Endothelial cell of umbilical vein (primary cell): ENCODE measurements around the gene TRIM40. TPM values are rescaled to one million over a fixed set of nuclear protein-coding genes. Genes with fewer than 3 reads are reported as not detected.

Experiments used
- BruUV-seq: library from RNA; stranded (reverse); fragments of 400-500 nt; replicated peaks from 2 replicates; lab custom pipeline; 2021; lab: Mats Ljungman, UMichigan
- CTCF ChIA-PET: fragments of 300-600, 350-600 bp; sonication (Branson Sonifier 250); formaldehyde crosslinking; loops from one replicate; lab custom pipeline; 2021; ENCODE audit warnings: antibody characterized with exemption, inconsistent platforms; lab: Charles Lee
- POLR2A ChIA-PET: fragments of 300-600, 350-600 bp; sonication (Branson Sonifier 250); formaldehyde crosslinking; loops from one replicate; lab custom pipeline; 2021; ENCODE audit warnings: antibody characterized with exemption, inconsistent platforms; lab: Charles Lee
- DNase-seq: peaks from one replicate; pipeline ENCODE4 v3.0.0-alpha.2; 2011; ENCODE audit warnings: low read depth, low spot score
- FAIRE-seq: peaks from 2 replicates; lab custom pipeline; 2011; peaks lifted over from hg19 to GRCh38; lab: Jason Lieb, UNC
- H2AFZ ChIP-seq: 2 replicates; pipeline ENCODE4 v1.6.0; 2012; ENCODE audit warnings: low read depth, low read length, control low read depth, inconsistent platforms
- H3K27ac ChIP-seq: 2 replicates; pipeline ENCODE4 v1.5.1; 2011; ENCODE audit warnings: low read depth, mild to moderate bottlenecking, control low read depth, low read length, moderate library complexity; ENCODE audit not compliant: insufficient read depth
- H3K27me3 ChIP-seq, 2 experiments: 2 replicates each; pipeline versions ENCODE4 v1.6.0 to v1.6.1; 2011; ENCODE audit warnings: low read length in 2 of 2, mixed read lengths in 1 of 2; ENCODE audit not compliant: control insufficient read depth in 2 of 2, insufficient read depth in 2 of 2
- H3K36me3 ChIP-seq, 2 experiments: 2 replicates in 1 of 2; 3 replicates in 1 of 2; pipeline ENCODE4 v1.5.1; 2011; ENCODE audit warnings: low read length in 2 of 2, mild to moderate bottlenecking in 1 of 2, moderate library complexity in 1 of 2; ENCODE audit not compliant: control insufficient read depth in 2 of 2, insufficient read depth in 2 of 2; ENCODE audit errors: extremely low read depth in 1 of 2
- H3K4me1 ChIP-seq: 3 replicates; pipeline ENCODE4 v1.5.1; 2011; ENCODE audit warnings: mild to moderate bottlenecking, low read length; ENCODE audit not compliant: control insufficient read depth, insufficient read depth; ENCODE audit errors: extremely low read depth
- H3K4me2 ChIP-seq: 2 replicates; pipeline ENCODE4 v1.6.1; 2011; ENCODE audit warnings: low read length, control low read depth, mixed read lengths; ENCODE audit not compliant: insufficient read depth
- H3K4me3 ChIP-seq, 3 experiments: fragments of 200-600 bp in 1 of 3; sonication (generic), shearing (Covaris generic) in 1 of 3; replicated peaks in 1 of 3; 2 replicates each; pipeline ENCODE4 v1.5.1; 2011 to 2016; ENCODE audit warnings: control low read depth in 3 of 3, low read length in 3 of 3, mild to moderate bottlenecking in 2 of 3, inconsistent platforms in 1 of 3, low read depth in 1 of 3, moderate library complexity in 1 of 3; ENCODE audit not compliant: insufficient read depth in 1 of 3
- H3K79me2 ChIP-seq: 2 replicates; pipeline ENCODE4 v1.6.0; 2012; ENCODE audit warnings: low read length, inconsistent platforms; ENCODE audit not compliant: control insufficient read depth, insufficient read depth
- H3K9ac ChIP-seq: replicated peaks from 2 replicates; pipeline ENCODE3; 2011; ENCODE audit warnings: low read length, control low read depth; ENCODE audit not compliant: insufficient read depth; ENCODE audit errors: extremely low read depth
- H3K9me1 ChIP-seq: replicated peaks from 3 replicates; pipeline ENCODE4 v1.6.0; 2011; ENCODE audit warnings: mild to moderate bottlenecking, low read length; ENCODE audit not compliant: control insufficient read depth, insufficient read depth; ENCODE audit errors: extremely low read depth
- H3K9me3 ChIP-seq: replicated peaks from 2 replicates; pipeline ENCODE4 v1.5.1; 2012; ENCODE audit warnings: low read length, inconsistent platforms; ENCODE audit not compliant: control insufficient read depth, insufficient read depth
- H4K20me1 ChIP-seq: replicated peaks from 2 replicates; pipeline ENCODE3; 2011; ENCODE audit warnings: mild to moderate bottlenecking, low read length; ENCODE audit not compliant: control insufficient read depth, insufficient read depth; ENCODE audit errors: extremely low read depth
- EZH2 ChIP-seq: IDR thresholded peaks from 2 replicates; pipeline ENCODE4 v1.6.1; 2012; ENCODE audit warnings: borderline replicate concordance, low read depth, mild to moderate bottlenecking, moderate library complexity, low read length, inconsistent platforms; ENCODE audit not compliant: severe bottlenecking
- FOS ChIP-seq: IDR thresholded peaks from 2 replicates; pipeline ENCODE4 v1.6.1; 2011; ENCODE audit warnings: mild to moderate bottlenecking, low read length, moderate library complexity, borderline replicate concordance; ENCODE audit not compliant: insufficient read depth
- GATA2 ChIP-seq: IDR thresholded peaks from 2 replicates; pipeline ENCODE4 v1.7.0; 2011; ENCODE audit warnings: low read depth, mild to moderate bottlenecking, moderate library complexity, mixed read lengths, low read length; ENCODE audit not compliant: insufficient read length, insufficient read depth
- JUN ChIP-seq: IDR thresholded peaks from 2 replicates; pipeline ENCODE4 v1.6.1; 2011; ENCODE audit warnings: borderline replicate concordance, low read depth; ENCODE audit not compliant: insufficient read length, insufficient read depth
- MYC ChIP-seq: IDR thresholded peaks from one replicate; pipeline ENCODE4 v1.6.1; 2011; ENCODE audit warnings: mild to moderate bottlenecking, low read depth, low read length
- POLR2A ChIP-seq: IDR thresholded peaks from 2 replicates; pipeline ENCODE4 v1.6.1; 2012; ENCODE audit warnings: low read depth, mild to moderate bottlenecking, control low read depth, low read length
- POLR2AphosphoS5 ChIP-seq: IDR thresholded peaks from 2 replicates; pipeline ENCODE4 v1.6.1; 2012; ENCODE audit warnings: low read depth, mild to moderate bottlenecking, control low read depth, low read length, moderate library complexity; ENCODE audit not compliant: insufficient read depth
- dilution Hi-C: fragments of 300-500 bp; cut with MboI; formaldehyde crosslinking; loops from one replicate; pipeline ENCODE4 v1.15.0; 2019; ENCODE audit warnings: low sequenced_read_pairs; ENCODE audit not compliant: extremely low pct_ligation_motif_present
- intact Hi-C: fragments of 100-400 bp; cut with micrococcal nuclease; formaldehyde crosslinking; loops from one replicate; pipeline ENCODE4 v1.10.0; 2022
- polyA plus RNA-seq, 4 experiments: library from polyadenylated mRNA; depleted of rRNA in 3 of 4; stranded (reverse) in 3 of 4; unstranded in 1 of 4; fragments of >200 nt; gene quantifications; 2 replicates each; pipeline versions ENCODE4 v1.2.1 to v1.2.3, GENCODE V29; 2011 to 2012; ENCODE audit warnings: missing spikeins in 1 of 4
- total RNA-seq: library from RNA; stranded (reverse); gene quantifications from 2 replicates; pipeline ENCODE4 v1.2.3, GENCODE V29; 2021
- TF ChIP-seq, protein P1 (sequence below): IDR thresholded peaks from 2 replicates; pipeline ENCODE4 v1.6.1; 2011; ENCODE audit not compliant: insufficient read depth, insufficient read length
- TF ChIP-seq, protein P2 (sequence below), 2 donors: IDR thresholded peaks; 1 replicate in 1 of 2; 2 replicates in 1 of 2; pipeline ENCODE4 v1.5.1; 2011; ENCODE audit warnings: low read length in 2 of 2, mild to moderate bottlenecking in 2 of 2, moderate library complexity in 2 of 2, control low read depth in 1 of 2, inconsistent platforms in 1 of 2, low read depth in 1 of 2; ENCODE audit not compliant: insufficient read depth in 1 of 2; ENCODE audit errors: extremely low read depth in 1 of 2

TRIM40 gene
- total and polyA plus RNA-seq, 2 donors (not counting 3 experiments of a cell fraction or from before 2014, with no cell fraction given): not detected

- TF ChIP-seq POLR2AphosphoS5: no peak
- no peak for TF ChIP-seq MYC
- TF ChIP-seq POLR2A: no peak
- TF ChIP-seq FOS: no peak
- Histone ChIP-seq H3K36me3 (no peaks in the 10 kb centered on the region), H4K20me1 (no peaks in the 10 kb centered on the region), H3K4me1 (no peaks in the 10 kb centered on the region), H3K4me2 (no peak overlapping the region), H3K27me3 (peaks cover 18 to 39% of the 10 kb centered on the region in 2 experiments), H3K9ac (no peak overlapping the region), H3K9me3 (no peaks in the 10 kb centered on the region), H3K27ac (no peak overlapping the region), H3K4me3 (no peak overlapping the region), H3K9me1 (no peaks in the 10 kb centered on the region), H2AFZ (no peak overlapping the region), H3K79me2 (no peaks in the 10 kb centered on the region)
- POLR2A ChIA-PET: no interaction called here
- no TSS peak for BruUV-seq
- DNase-seq (no peak), FAIRE-seq (no peak)
- dilution Hi-C loops: no loop called here
- intact Hi-C loops: no loop called here
- CTCF ChIA-PET: no interaction called here
Measured at GRCh38 chr6:30145818-30146217, 9.9 kb downstream of the TRIM40 start.

DNA sequence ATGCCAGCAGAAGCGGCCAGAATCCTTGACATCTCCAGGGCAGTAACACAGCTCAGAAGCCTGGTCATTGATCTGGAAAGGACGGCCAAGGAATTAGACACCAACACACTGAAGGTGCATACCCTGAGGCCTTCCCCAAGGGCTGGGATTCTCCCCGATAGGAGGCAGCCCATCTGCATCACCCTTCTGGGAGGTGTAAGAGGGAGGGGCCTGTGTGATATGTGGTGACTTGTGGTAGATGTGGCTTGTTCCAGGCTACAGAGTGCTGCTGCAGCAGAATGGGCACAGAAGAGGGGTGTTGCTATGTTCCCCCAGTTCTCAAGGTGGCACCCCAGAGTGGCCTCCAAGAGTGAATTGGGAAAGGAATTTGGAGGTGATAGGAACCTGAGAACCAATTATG is 11.2 kb downstream of the TRIM40 start:
- no peak overlapping the region for H3K27ac ChIP-seq
- H3K79me2 ChIP-seq: no peaks in the 10 kb centered on the region
- ChIA-PET CTCF (interaction anchor here (1.9 kb wide), 1 partner anchor 16 kb away, joined by 9 read pairs; no protein-coding TSS in a partner anchor), POLR2A (no interaction called here)
- H3K9ac ChIP-seq: no peak overlapping the region
- no peaks in the 10 kb centered on the region for H3K36me3 ChIP-seq
- H3K9me3 ChIP-seq: no peaks in the 10 kb centered on the region
- intact Hi-C loops (no loop called here), dilution Hi-C loops (no loop called here)
- DNase-seq: no peak
- H4K20me1 ChIP-seq: no peaks in the 10 kb centered on the region
- no peaks in the 10 kb centered on the region for H3K9me1 ChIP-seq
- H2AFZ ChIP-seq: no peak overlapping the region
- no TSS peak for BruUV-seq
- H3K4me2 ChIP-seq: no peak overlapping the region
- no peak overlapping the region for H3K4me3 ChIP-seq
- H3K27me3 ChIP-seq: peaks cover 12 to 33% of the 10 kb centered on the region in 2 experiments
- H3K4me1 ChIP-seq: no peaks in the 10 kb centered on the region
- no peak for TF ChIP-seq POLR2A
- no peak for TF ChIP-seq FOS
- no peak for TF ChIP-seq MYC
- no peak for TF ChIP-seq EZH2
- TF ChIP-seq JUN: no peak
- TF ChIP-seq, protein P1, sequence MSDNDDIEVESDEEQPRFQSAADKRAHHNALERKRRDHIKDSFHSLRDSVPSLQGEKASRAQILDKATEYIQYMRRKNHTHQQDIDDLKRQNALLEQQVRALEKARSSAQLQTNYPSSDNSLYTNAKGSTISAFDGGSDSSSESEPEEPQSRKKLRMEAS: no peak
- no peak for TF ChIP-seq GATA2
- TF ChIP-seq, protein P2, sequence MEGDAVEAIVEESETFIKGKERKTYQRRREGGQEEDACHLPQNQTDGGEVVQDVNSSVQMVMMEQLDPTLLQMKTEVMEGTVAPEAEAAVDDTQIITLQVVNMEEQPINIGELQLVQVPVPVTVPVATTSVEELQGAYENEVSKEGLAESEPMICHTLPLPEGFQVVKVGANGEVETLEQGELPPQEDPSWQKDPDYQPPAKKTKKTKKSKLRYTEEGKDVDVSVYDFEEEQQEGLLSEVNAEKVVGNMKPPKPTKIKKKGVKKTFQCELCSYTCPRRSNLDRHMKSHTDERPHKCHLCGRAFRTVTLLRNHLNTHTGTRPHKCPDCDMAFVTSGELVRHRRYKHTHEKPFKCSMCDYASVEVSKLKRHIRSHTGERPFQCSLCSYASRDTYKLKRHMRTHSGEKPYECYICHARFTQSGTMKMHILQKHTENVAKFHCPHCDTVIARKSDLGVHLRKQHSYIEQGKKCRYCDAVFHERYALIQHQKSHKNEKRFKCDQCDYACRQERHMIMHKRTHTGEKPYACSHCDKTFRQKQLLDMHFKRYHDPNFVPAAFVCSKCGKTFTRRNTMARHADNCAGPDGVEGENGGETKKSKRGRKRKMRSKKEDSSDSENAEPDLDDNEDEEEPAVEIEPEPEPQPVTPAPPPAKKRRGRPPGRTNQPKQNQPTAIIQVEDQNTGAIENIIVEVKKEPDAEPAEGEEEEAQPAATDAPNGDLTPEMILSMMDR (IDR thresholded peaks at IDR 0.05; ENCODE audit: extremely low read depth in 1 of 2, insufficient read depth in 1 of 2, low read depth in 1 of 2, low read length in 2 of 2): no peak
- no peak for TF ChIP-seq POLR2AphosphoS5
- no peak for FAIRE-seq
